DMS53 (cell line): Measurements from ENCODE around the gene GLA.
A peak's percentile ranks its signal among the peaks of the same experiment; 100 is the strongest.

Source experiments
- DNase-seq: peaks from one replicate; lab custom pipeline; 2025; lab: John Stamatoyannopoulos, UW

Gene GLA

DNA sequence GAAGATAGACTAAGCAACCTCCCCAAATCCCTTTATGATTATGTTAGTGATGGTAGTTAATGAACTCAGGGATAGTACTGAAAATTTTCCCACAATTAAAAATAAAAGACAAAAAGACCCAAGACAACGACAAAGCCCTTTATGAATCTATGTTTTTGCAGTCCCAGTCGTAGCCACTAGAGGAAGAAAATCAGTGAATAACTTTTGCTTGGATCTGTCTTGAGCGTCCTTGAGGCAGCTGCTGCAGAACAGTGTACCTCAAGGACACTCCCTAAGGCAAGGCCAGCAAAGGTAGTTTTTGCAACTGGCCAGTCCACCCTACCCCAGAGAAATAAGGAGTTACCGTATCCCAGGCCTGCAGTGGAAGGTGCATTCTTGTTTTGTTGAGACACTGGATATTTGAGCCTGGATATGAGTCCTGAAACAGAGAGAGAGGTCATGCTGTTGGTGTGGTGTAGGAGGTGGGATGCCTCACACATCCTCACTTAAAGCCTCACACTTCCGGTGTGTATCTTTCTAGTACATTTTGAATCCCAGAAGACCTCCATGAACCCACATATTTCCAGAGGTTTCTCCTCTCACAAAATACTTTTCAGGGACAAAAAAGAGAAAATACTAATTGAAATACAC lies 50.4 kb downstream of the GLA start:
- DNase-seq: peak; percentile 31

DNA sequence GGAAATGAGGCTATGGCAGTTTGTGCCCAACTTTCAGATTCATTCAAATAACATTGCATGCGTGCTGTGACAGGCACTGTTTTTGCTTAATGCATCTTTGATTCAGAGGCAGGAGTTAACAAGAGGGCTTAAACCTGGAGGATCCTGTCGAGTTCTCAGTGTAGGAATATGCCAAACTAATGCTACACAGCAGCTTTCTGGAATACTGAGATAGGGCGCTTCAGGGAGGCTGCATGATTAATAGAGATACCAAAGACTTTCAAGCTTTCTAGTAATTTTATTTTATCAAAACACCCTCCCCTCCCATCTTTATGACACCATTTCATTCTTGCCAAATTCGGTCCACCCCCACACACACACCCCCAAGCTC lies 58.5 kb downstream of the GLA start:
- no peak for DNase-seq

DNA sequence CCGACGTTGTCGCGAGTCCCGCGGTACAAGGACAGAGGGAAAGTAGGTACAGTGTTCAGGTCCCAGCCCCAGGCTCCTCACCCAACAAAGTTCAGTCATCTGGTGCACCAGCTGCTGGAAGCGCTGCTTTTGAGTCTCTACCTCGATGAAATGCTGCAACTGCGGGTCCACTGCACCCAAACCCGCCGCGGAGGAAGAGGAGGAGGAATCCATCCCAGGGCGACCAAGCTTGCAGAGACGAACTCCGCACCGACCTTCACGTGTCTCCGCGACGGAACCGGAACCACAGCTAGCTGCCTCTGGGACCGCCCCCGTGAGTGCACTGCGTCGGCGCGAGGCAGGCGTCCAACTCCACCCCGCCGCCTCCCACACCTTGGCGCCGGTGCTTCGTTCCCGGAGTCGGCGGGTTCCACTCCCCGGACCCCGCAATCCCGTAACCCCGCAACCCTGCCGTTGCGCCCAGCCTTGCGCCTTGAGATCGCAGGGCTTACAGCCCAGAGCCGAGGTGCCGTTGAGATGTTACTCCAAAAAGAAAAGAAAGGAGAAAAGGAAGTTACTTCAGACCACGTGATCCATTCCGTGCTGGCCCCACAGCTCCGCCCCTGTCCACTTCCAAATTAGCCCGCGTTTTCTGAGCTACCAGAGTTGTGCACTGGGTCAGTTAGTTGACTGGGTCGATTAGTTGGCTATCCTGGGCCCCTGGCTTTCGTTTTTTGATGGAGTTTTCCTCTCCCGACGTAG lies 59.1 kb downstream of the GLA start, which contains the start of gene TIMM8A:
TSS of gene TIMM8A (minus strand) at position 291 of the 741 bp plus-strand sequence. CDS start at position 213, 78 bp downstream.
- peak; percentile 88 for DNase-seq

DNA sequence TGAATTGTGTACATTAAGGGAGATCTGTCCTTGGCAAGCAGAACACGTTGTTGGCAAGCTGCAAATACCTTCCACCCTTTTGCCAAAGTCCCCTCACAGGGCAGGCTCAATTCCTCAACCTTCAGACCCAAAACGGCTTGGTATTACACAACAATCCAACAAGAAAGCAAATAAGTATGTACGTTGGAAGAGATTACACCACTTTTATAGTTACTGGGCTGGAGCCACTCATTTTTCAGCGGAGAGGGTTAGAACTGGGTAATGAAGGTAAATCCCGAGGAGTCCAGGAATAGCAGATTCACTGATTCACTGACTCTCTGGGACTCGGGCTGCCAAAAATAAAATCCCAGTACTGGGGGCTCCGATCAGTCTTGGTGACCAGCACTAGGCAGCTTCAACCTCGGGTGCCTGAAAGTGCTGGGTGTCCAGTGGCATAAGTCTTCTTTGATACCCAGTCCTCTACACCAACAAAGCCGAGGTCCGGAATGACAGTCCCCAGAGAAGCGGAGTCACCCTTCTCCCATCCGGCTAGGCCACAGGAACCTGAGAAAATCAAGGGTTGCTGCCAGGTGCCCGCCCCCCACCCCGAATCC lies 59.8 kb downstream of the GLA start:
- DNase-seq: no peak
